ENCODE results near the gene MGP.
A peak's percentile ranks its signal among the peaks of the same experiment; 100 is the strongest.

DNA sequence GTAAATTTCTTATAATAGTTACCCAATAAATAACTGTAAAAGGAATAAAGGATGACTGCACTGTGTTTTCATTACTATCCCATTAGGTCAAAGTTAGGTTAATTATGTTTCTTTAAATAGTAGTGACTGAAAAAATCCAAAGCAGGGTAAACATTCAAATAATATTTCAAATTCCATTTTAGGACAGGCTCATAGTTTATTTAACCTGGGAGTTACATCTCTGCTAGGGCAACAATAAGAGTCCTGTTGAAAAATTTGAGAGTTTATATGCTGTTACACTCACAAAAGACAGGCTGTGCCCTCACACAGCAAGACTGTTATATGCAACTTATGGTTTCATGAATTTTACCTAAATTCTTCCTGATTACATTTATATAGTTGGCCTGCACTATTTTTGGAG is 44.6 kb upstream of the MGP start:
- TF ChIP-seq, protein P1, sequence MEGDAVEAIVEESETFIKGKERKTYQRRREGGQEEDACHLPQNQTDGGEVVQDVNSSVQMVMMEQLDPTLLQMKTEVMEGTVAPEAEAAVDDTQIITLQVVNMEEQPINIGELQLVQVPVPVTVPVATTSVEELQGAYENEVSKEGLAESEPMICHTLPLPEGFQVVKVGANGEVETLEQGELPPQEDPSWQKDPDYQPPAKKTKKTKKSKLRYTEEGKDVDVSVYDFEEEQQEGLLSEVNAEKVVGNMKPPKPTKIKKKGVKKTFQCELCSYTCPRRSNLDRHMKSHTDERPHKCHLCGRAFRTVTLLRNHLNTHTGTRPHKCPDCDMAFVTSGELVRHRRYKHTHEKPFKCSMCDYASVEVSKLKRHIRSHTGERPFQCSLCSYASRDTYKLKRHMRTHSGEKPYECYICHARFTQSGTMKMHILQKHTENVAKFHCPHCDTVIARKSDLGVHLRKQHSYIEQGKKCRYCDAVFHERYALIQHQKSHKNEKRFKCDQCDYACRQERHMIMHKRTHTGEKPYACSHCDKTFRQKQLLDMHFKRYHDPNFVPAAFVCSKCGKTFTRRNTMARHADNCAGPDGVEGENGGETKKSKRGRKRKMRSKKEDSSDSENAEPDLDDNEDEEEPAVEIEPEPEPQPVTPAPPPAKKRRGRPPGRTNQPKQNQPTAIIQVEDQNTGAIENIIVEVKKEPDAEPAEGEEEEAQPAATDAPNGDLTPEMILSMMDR (IDR thresholded peaks at IDR 0.05), result peak; percentile 45 to 56 (median 47)
- TF ChIP-seq POLR2A (IDR thresholded peaks at IDR 0.05; ENCODE audit: low read depth), result no peak
- no peak for TF ChIP-seq EP300 (IDR thresholded peaks at IDR 0.05)
- no peak for TF ChIP-seq POLR2AphosphoS5 (IDR thresholded peaks at IDR 0.05)

All from esophagus muscularis mucosa (tissue), 4 donors.